Erythroblast (primary cell): ENCODE data around the gene SGSM1.

ENCODE experiments used
- GATA1 ChIP-seq: IDR thresholded peaks from 2 replicates; pipeline ENCODE4 v1.6.1; 2011; ENCODE audit warnings: low read depth, mild to moderate bottlenecking, control low read depth, low read length, moderate library complexity
- POLR2A ChIP-seq: IDR thresholded peaks from 2 replicates; pipeline ENCODE4 v1.6.1; 2011; ENCODE audit warnings: mild to moderate bottlenecking, low read length

GRCh38 chr22:24848559-24849168 is 42.7 kb downstream of the SGSM1 start:
- TF ChIP-seq POLR2A (no peak), GATA1 (no peak)
